Transverse colon (tissue), 4 donors: ENCODE data around the gene MOV10L1. TPM values are rescaled to one million over a fixed set of nuclear protein-coding genes. Genes with fewer than 3 reads are reported as not detected.
A peak's percentile ranks its signal among the peaks of the same experiment; 100 is the strongest.

Experiments used
- DNase-seq: peaks from one replicate; pipeline ENCODE4 v3.0.0-alpha.2; 2019
- H3K27ac ChIP-seq, 4 donors: fragments of 200-600 bp; sonication (generic); 2 replicates each; pipeline ENCODE4 v1.5.1; 2016 to 2018; ENCODE audit warnings: inconsistent platforms in 4 of 4
- H3K27me3 ChIP-seq: fragments of 200-600 bp; sonication (generic); 2 replicates; pipeline ENCODE4 v1.5.1; 2017; ENCODE audit warnings: inconsistent platforms
- H3K36me3 ChIP-seq, 4 donors: fragments of 200-600 bp; sonication (generic); 2 replicates each; pipeline ENCODE4 v1.5.1; 2017 to 2019; ENCODE audit warnings: inconsistent platforms in 4 of 4
- H3K4me1 ChIP-seq, 4 donors: fragments of 200-600 bp; sonication (generic); 2 replicates each; pipeline ENCODE4 v1.5.1; 2017 to 2020; ENCODE audit warnings: inconsistent platforms in 4 of 4
- H3K4me3 ChIP-seq, 4 donors: fragments of 200-600 bp; sonication (generic); 1 replicate in 1 of 4; 2 replicates in 3 of 4; pipeline versions ENCODE4 v1.5.1 to v1.6.1; 2017 to 2019; ENCODE audit warnings: inconsistent platforms in 4 of 4
- H3K9me3 ChIP-seq, 2 donors: fragments of 200-600 bp; sonication (generic); 2 replicates each; pipeline ENCODE4 v1.5.1; 2017 to 2019; ENCODE audit warnings: inconsistent platforms in 2 of 2
- EP300 ChIP-seq: sonication (generic); formaldehyde crosslinking; IDR thresholded peaks from one replicate; pipeline ENCODE4 v1.6.1; 2017; ENCODE audit warnings: antibody characterized with exemption, low read depth
- POLR2A ChIP-seq: fragments of 450-650 bp; IDR thresholded peaks from one replicate; pipeline ENCODE4 v1.6.1; 2016; ENCODE audit warnings: antibody characterized with exemption, mild to moderate bottlenecking, moderate library complexity
- POLR2AphosphoS5 ChIP-seq, 3 donors: sonication (generic); formaldehyde crosslinking; IDR thresholded peaks; one replicate each; pipeline ENCODE4 v1.6.1; 2016; ENCODE audit warnings: antibody characterized with exemption in 3 of 3
- WGBS, 2 donors: methylation state at CpG; one replicate each; pipeline ENCODE4 v1.1.5; 2018; ENCODE audit warnings: low coverage in 1 of 2; 5-methylcytosine and 5-hydroxymethylcytosine counted together
- in situ Hi-C, 4 donors: fragments of 200-750 bp; cut with MboI; loops; one replicate each; pipeline versions ENCODE4 v1.15.0 to v1.15.1; 2017; ENCODE audit warnings: low sequenced_read_pairs in 3 of 4, low pct_ligation_motif_present in 1 of 4, low pct_unique_long_range_greater_than_20kb in 1 of 4
- intact Hi-C: fragments of 100-400 bp; cut with DNase I; formaldehyde crosslinking; loops from one replicate; pipeline ENCODE4 v1.15.1; 2023; ENCODE audit warnings: low total_unique reads
- total RNA-seq, 4 donors: library from RNA; depleted of rRNA; stranded (reverse); fragments of >200 nt; gene quantifications; one replicate each; pipeline ENCODE4 v1.1.0, GENCODE V29; 2016
- TF ChIP-seq, protein P1 (sequence below), 5 experiments: fragments of 200-600 bp in 3 of 5; fragments of 450-650 bp in 2 of 5; sonication (generic) in 3 of 5; IDR thresholded peaks; 1 replicate in 2 of 5; 2 replicates in 3 of 5; pipeline ENCODE4 v1.5.1; 2016 to 2017; ENCODE audit warnings: antibody characterized with exemption in 5 of 5, inconsistent platforms in 3 of 5, mild to moderate bottlenecking in 2 of 5, moderate library complexity in 1 of 5

Gene MOV10L1
- total RNA-seq, 4 donors from 2014 or later: 0.20 to 0.48 (median 0.41) TPM; not detected in 1

DNA sequence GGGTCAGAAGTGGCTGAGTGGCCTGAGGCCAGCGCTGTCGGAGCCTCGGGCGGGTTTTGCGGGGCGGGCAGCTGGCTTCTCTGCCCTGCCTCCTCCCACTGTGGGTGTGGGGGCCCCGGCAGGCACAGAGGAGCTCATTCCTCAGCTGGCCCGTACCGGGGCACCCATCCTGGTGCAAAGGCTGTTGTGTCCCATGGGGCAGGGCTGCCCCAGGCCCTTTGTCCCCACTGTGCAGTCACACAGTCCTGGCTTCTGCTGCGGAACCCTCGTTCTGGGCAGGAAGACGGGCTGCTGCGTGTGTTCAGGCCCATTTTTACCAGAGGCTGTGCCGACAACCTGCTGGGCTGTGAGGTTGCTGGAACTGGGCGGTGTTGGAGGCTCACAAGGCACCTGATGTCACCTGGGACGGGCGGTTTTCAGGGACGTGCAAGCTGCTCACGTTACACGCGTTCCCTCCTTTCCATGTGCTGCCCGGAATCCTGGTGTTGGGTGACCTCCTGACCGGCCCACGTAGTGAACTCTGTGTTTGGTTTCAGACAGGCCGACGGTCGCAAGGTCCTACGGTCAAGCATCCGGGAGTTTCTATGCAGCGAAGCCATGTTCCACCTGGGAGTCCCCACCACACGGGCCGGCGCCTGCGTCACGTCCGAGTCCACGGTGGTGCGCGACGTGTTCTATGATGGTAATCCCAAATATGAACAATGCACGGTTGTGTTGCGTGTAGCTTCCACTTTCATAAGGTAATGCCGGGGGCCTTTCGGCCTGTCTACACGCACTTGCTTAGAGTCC is 116.2 kb downstream of the MOV10L1 start:
- peaks cover 9 to 18% (median 12%) of the 10 kb centered on the region in 4 donors for H3K4me1 ChIP-seq
- no peak for DNase-seq
- no peaks in the 10 kb centered on the region for H3K27me3 ChIP-seq
- WGBS, 2 donors: 80 to 95% methylated on average over 3 to 45 of the region's 45 CpGs
- peaks cover 0 to 8% (median 2%) of the 10 kb centered on the region in 4 donors for H3K36me3 ChIP-seq
- intact Hi-C loops: no loop called here
- no peaks in the 10 kb centered on the region for H3K9me3 ChIP-seq
- no peak overlapping the region for H3K4me3 ChIP-seq
- in situ Hi-C loops: loop anchor here in 1 of 4 donors (10.0 kb wide), 1 partner anchor 61 kb away; no protein-coding TSS in a partner anchor
- TF ChIP-seq, protein P1, sequence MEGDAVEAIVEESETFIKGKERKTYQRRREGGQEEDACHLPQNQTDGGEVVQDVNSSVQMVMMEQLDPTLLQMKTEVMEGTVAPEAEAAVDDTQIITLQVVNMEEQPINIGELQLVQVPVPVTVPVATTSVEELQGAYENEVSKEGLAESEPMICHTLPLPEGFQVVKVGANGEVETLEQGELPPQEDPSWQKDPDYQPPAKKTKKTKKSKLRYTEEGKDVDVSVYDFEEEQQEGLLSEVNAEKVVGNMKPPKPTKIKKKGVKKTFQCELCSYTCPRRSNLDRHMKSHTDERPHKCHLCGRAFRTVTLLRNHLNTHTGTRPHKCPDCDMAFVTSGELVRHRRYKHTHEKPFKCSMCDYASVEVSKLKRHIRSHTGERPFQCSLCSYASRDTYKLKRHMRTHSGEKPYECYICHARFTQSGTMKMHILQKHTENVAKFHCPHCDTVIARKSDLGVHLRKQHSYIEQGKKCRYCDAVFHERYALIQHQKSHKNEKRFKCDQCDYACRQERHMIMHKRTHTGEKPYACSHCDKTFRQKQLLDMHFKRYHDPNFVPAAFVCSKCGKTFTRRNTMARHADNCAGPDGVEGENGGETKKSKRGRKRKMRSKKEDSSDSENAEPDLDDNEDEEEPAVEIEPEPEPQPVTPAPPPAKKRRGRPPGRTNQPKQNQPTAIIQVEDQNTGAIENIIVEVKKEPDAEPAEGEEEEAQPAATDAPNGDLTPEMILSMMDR (IDR thresholded peaks at IDR 0.05): no peak
- TF ChIP-seq POLR2A: no peak
- no peak for TF ChIP-seq POLR2AphosphoS5 (IDR thresholded peaks at IDR 0.05)
- TF ChIP-seq EP300: no peak
- H3K27ac ChIP-seq: no peak overlapping the region

DNA sequence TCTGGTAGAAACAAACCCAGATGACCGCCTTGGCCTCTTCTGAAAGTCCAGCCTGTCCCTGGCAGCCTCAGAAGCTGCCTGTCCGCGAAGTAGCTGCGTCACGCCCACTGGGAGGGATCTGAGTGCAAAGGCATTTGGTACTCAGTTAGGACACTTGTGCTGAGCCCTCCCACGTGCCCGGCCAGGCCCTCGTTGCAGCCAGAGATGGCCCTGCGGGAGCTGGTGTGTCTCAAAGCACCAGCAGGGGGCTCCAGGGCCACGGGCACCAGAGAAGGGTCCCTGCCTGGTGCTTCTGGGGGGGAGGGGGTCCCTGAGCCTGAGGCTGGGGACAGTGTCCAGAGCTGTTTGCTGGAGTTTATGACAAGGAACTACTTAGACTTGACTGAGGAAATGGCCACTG is 116.8 kb downstream of the MOV10L1 start:
- no peak overlapping the region for H3K27ac ChIP-seq
- H3K27me3 ChIP-seq: no peaks in the 10 kb centered on the region
- DNase-seq: peak; percentile 29
- in situ Hi-C loops: loop anchor here in 1 of 4 donors (10.0 kb wide), 1 partner anchor 62 kb away; no protein-coding TSS in a partner anchor
- TF ChIP-seq POLR2A: no peak
- no peak for TF ChIP-seq EP300
- TF ChIP-seq, protein P1 (IDR thresholded peaks at IDR 0.05): peak; percentile 16 to 28 (median 18)
- no peak for TF ChIP-seq POLR2AphosphoS5 (IDR thresholded peaks at IDR 0.05)
- peaks cover 0 to 11% (median 2%) of the 10 kb centered on the region in 4 donors for H3K36me3 ChIP-seq
- H3K4me3 ChIP-seq: no peak overlapping the region
- intact Hi-C loops: no loop called here
- 54% methylated on average over 10 of the region's 10 CpGs; no CpG with 5 or more reads in 1 of the 2 donors for WGBS, 2 donors
- H3K4me1 ChIP-seq: peaks cover 8 to 15% (median 11%) of the 10 kb centered on the region in 4 donors
- no peaks in the 10 kb centered on the region for H3K9me3 ChIP-seq

DNA sequence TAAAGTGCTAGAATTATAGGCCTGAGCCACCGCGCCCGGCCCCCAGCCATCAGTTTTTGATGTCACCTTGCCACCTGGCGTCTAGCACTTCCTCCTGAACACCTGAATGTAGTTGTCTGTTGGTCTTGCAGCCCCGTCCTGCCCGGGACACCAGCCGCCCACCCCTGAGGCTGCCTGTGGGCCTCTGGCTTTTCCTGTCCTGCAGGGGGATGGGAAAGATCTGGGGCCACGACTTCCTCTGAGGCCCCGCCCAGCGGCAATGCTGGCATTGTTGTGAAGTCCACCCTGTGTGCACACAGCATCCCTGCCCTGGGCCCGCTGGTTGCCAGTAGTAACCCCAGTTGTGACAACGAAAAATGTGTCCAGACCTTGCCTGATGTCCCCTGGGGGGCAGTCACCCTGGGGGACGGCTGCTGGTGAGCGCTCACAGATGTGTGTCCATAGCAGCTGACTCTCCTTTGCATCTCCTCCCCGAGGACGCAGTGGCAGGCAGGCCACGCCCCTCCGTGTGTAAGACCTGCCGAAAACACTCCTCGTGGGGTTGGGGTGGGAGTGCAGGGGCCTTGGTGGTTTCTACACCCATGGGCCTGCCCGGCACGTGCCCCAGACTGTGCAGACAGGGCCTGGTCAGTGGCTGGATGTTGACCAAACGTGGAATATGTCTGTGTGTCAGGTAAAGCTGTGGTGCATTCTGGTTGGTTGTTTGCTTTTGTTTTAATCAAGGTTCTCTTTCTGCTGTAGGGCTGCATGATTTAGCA is 117.8 kb downstream of the MOV10L1 start:
- TF ChIP-seq POLR2A (no peak), POLR2AphosphoS5 (IDR thresholded peaks at IDR 0.05) (no peak), EP300 (no peak)
- TF ChIP-seq, protein P1 (IDR thresholded peaks at IDR 0.05): no peak
- 72% methylated on average over 22 of the region's 23 CpGs; no CpG with 5 or more reads in 1 of the 2 donors for WGBS, 2 donors
- intact Hi-C loops (no loop called here), in situ Hi-C loops (loop anchor here in 1 of 4 donors (10.0 kb wide), 1 partner anchor 63 kb away; no protein-coding TSS in a partner anchor)
- no peak overlapping the region for H3K27ac ChIP-seq
- H3K4me1 ChIP-seq: peaks cover 0 to 7% (median 2%) of the 10 kb centered on the region in 4 donors
- no peak overlapping the region for H3K4me3 ChIP-seq
- peaks cover 0 to 15% (median 2%) of the 10 kb centered on the region in 4 donors for H3K36me3 ChIP-seq
- DNase-seq: peak; percentile 8
- no peaks in the 10 kb centered on the region for H3K27me3 ChIP-seq
- H3K9me3 ChIP-seq: no peaks in the 10 kb centered on the region

DNA sequence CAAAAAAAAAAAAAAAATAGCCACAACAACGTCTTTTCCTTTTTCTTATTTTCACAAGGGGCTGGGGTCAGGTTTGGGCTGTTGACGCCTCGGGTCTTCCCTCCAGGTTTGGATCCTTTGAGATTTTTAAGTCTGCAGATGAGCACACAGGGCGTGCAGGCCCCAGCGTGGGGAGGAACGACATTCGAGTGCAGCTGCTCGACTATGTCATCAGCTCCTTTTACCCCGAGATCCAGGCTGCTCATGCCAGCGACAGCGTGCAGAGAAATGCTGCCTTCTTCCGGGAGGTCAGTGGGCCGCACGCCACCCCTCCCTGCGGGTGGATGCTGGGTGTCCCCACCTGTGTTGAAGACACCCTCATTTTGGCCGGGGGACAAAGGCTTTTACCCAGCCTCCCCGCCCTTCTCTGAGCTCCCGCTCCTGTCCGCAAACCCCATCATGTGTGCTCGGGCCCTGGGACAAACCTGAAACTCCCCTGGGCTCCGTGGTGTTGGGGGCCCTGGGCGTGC is 118.7 kb downstream of the MOV10L1 start:
- Histone ChIP-seq H3K27ac (no peak overlapping the region), H3K36me3 (peaks cover 0 to 19% (median 2%) of the 10 kb centered on the region in 4 donors), H3K4me3 (no peak overlapping the region), H3K9me3 (no peaks in the 10 kb centered on the region), H3K27me3 (no peaks in the 10 kb centered on the region), H3K4me1 (peaks cover 0 to 7% (median 1%) of the 10 kb centered on the region in 4 donors)
- 86 to 90% methylated on average over 3 to 22 of the region's 22 CpGs for WGBS, 2 donors
- TF ChIP-seq POLR2AphosphoS5 (IDR thresholded peaks at IDR 0.05) (no peak), EP300 (no peak), POLR2A (no peak)
- TF ChIP-seq, protein P1 (IDR thresholded peaks at IDR 0.05): no peak
- DNase-seq: no peak
- in situ Hi-C loops (loop anchor here in 1 of 4 donors (10.0 kb wide), 1 partner anchor 64 kb away; no protein-coding TSS in a partner anchor), intact Hi-C loops (no loop called here)
